Keratinocyte (primary cell): Measurements from ENCODE around the gene IFNB1.

Source experiments
- CTCF ChIP-seq, 3 experiments: IDR thresholded peaks in 1 of 3; conservative IDR thresholded peaks in 1 of 3; optimal IDR thresholded peaks in 1 of 3; 2 replicates in 2 of 3; 3 replicates in 1 of 3; pipeline versions ENCODE3 to v1.5.1; 2011; ENCODE audit warnings: low read length in 3 of 3, mild to moderate bottlenecking in 3 of 3, moderate library complexity in 2 of 3, control low read depth in 1 of 3, inconsistent platforms in 1 of 3; ENCODE audit not compliant: insufficient read depth in 2 of 3; ENCODE audit errors: extremely low read depth in 1 of 3
- EZH2 ChIP-seq: IDR thresholded peaks from one replicate; pipeline ENCODE4 v1.6.1; 2012; ENCODE audit warnings: inconsistent platforms, mild to moderate bottlenecking, low read length, moderate library complexity

GRCh38 chr9:21096901-21097255, 19.1 kb upstream of the IFNB1 start:
- TF ChIP-seq CTCF (optimal IDR thresholded peaks at IDR 0.05 in 1 of 3, IDR thresholded peaks at IDR 0.05 in 1 of 3, conservative IDR thresholded peaks at IDR 0.05 in 1 of 3; ENCODE audit: extremely low read depth in 1 of 3, insufficient read depth in 2 of 3, low read length in 3 of 3) (no peak), EZH2 (no peak)
